Activated naive CD8-positive, alpha-beta T cell treated with anti-CD3 and anti-CD28 coated beads, Interleukin-2, amount 50 U/mL, for 24 hours (primary cell): Measurements from ENCODE around the gene SLC25A21.

Source experiments
- ATAC-seq: fragments of 150-1000 bp; cut with Tn5 transposase; one replicate; pipeline ENCODE4 v1.10.0; 2021
- DNase-seq: peaks from one replicate; pipeline ENCODE4 v3.0.0; 2021
- H3K27ac Mint-ChIP-seq: one replicate; pipeline ENCODE4 v1.8.0; 2021; ENCODE audit warnings: mild to moderate bottlenecking, mixed read lengths
- H3K27me3 Mint-ChIP-seq: one replicate; pipeline ENCODE4 v1.8.0; 2021; ENCODE audit warnings: mixed read lengths
- H3K36me3 Mint-ChIP-seq: one replicate; pipeline ENCODE4 v1.8.0; 2021; ENCODE audit warnings: low read depth, mixed read lengths
- H3K4me1 Mint-ChIP-seq: one replicate; pipeline ENCODE4 v1.8.0; 2021; ENCODE audit warnings: mixed read lengths
- H3K4me3 Mint-ChIP-seq: one replicate; pipeline ENCODE4 v1.8.0; 2021; ENCODE audit warnings: mild to moderate bottlenecking, moderate library complexity, mixed read lengths
- H3K9me3 Mint-ChIP-seq: one replicate; pipeline ENCODE4 v1.8.0; 2021; ENCODE audit warnings: mixed read lengths

The SLC25A21 gene

GRCh38 chr14:37142835-37143401, 29.5 kb downstream of the SLC25A21 start:
- no peak overlapping the region for H3K27ac Mint-ChIP-seq
- H3K9me3 Mint-ChIP-seq, result no peaks in the 10 kb centered on the region
- DNase-seq, result no peak

DNA sequence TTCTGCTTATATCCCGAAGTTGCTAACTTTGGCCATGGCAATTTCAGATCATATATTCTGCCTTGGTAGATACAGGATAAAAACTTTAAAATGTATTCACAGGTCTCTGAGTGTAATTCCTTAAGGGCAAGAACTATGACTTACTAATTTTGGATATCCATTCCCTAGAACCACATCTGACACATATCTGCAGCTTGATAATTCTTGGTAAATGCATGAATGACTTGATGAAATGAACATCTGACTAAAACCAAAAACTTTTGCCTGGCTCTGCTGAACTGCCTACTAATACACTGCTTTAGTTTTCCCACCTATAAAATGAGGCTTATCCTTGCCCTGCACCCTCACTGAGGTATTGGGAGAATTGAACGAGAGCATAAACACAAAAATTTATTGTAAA, 32.2 kb downstream of the SLC25A21 start:
- Mint-ChIP-seq H3K4me1 (no peaks in the 10 kb centered on the region), H3K27ac (no peak overlapping the region)

More at GRCh38 chr14:37142835-37143401, 29.5 kb downstream of the SLC25A21 start:
- Mint-ChIP-seq H3K4me3 (no peak overlapping the region), H3K27me3 (no peaks in the 10 kb centered on the region), H3K4me1 (no peaks in the 10 kb centered on the region), H3K36me3 (no peaks in the 10 kb centered on the region)
- no peak for ATAC-seq

DNA sequence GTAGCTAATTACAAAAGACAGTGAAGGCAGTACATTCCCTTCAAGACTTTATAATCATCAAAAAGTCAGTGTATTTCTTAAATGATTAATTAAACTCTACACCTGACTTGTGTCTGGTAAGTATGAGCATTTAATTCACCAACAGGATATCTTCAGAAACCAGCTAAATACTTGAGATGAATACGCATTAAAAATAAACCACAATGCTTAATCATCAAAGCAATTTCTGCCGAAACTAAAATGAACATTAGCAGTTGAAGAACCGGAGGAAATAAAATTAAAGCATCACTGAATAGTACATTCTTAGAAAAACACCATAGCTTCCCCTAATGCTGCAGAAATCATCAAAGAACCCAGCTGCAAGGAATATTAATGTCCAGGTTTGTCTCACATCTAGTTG, 32.7 kb downstream of the SLC25A21 start:
- H3K27me3 Mint-ChIP-seq, result no peaks in the 10 kb centered on the region
- DNase-seq, result no peak
- H3K4me3 Mint-ChIP-seq, result no peak overlapping the region
- no peak overlapping the region for H3K27ac Mint-ChIP-seq
- H3K4me1 Mint-ChIP-seq, result no peaks in the 10 kb centered on the region
- peaks cover 4% of the 10 kb centered on the region for H3K9me3 Mint-ChIP-seq
- ATAC-seq, result no peak
- no peaks in the 10 kb centered on the region for H3K36me3 Mint-ChIP-seq

More for the DNA sequence above, 32.2 kb downstream of the SLC25A21 start:
- ATAC-seq (no peak), DNase-seq (no peak)
- H3K36me3 Mint-ChIP-seq, result no peaks in the 10 kb centered on the region
- peaks cover 4% of the 10 kb centered on the region for H3K9me3 Mint-ChIP-seq
- no peaks in the 10 kb centered on the region for H3K27me3 Mint-ChIP-seq
- H3K4me3 Mint-ChIP-seq, result no peak overlapping the region

GRCh38 chr14:37138898-37139297, 33.5 kb downstream of the SLC25A21 start:
- no peak for DNase-seq
- ATAC-seq, result no peak
- Mint-ChIP-seq H3K27ac (no peak overlapping the region), H3K9me3 (peaks cover 4% of the 10 kb centered on the region), H3K36me3 (no peaks in the 10 kb centered on the region), H3K27me3 (no peaks in the 10 kb centered on the region), H3K4me1 (no peaks in the 10 kb centered on the region), H3K4me3 (no peak overlapping the region)

GRCh38 chr14:37133284-37133913, 39.0 kb downstream of the SLC25A21 start:
- Mint-ChIP-seq H3K9me3 (peaks cover 13% of the 10 kb centered on the region), H3K36me3 (no peaks in the 10 kb centered on the region), H3K27me3 (no peaks in the 10 kb centered on the region), H3K4me1 (no peaks in the 10 kb centered on the region), H3K4me3 (no peak overlapping the region), H3K27ac (no peak overlapping the region)
- ATAC-seq, result no peak
- no peak for DNase-seq

- no peak for ATAC-seq
- no peak for DNase-seq
- Mint-ChIP-seq H3K27ac (no peak overlapping the region), H3K4me1 (no peaks in the 10 kb centered on the region), H3K4me3 (no peak overlapping the region), H3K9me3 (peaks cover 9% of the 10 kb centered on the region), H3K27me3 (no peaks in the 10 kb centered on the region), H3K36me3 (no peaks in the 10 kb centered on the region)
Measured at GRCh38 chr14:37131205-37131604, 41.2 kb downstream of the SLC25A21 start.

DNA sequence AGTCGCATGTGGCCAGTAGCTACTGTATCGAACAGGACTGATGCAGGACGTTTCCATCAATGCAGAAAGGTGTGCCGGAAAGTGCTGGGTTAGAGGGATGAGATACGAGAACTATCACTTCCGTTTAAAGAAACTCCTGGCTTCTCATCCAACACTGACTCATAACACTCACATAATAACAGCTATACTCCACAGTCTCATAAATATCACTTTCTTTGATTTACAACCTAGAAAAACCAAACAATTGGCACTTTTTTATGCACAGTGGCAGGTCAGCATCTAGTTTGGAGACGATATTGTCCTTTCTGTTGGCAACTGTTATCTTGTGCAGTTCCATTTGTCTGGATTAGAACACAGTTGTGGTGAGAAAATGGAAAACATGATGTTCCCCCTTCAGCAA, 43.4 kb downstream of the SLC25A21 start:
- no peaks in the 10 kb centered on the region for H3K36me3 Mint-ChIP-seq
- ATAC-seq (no peak), DNase-seq (no peak)
- H3K4me1 Mint-ChIP-seq, result no peaks in the 10 kb centered on the region
- H3K27me3 Mint-ChIP-seq, result no peaks in the 10 kb centered on the region
- no peak overlapping the region for H3K27ac Mint-ChIP-seq
- peaks cover 9% of the 10 kb centered on the region for H3K9me3 Mint-ChIP-seq
- H3K4me3 Mint-ChIP-seq, result no peak overlapping the region

DNA sequence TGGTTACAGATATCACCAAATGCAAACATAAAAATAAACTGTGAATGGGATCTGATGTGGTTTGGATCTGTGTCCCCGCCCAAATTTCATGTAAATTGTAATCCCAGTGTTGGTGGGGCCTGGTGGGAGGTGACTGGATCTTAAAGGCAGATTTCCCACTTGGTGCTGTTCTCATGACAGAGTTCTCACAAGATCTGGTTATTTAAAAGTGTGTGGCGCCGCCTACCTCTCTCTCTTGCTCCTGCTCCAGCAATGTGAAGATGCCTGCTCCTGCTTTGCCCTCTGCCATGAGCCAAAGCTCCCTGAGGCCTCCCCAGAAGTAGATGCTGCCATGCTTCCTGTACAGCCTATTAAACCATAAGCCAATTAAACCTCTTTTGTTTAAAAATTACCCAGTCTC, 47.8 kb downstream of the SLC25A21 start:
- no peaks in the 10 kb centered on the region for H3K9me3 Mint-ChIP-seq
- no peaks in the 10 kb centered on the region for H3K4me1 Mint-ChIP-seq
- ATAC-seq, result no peak
- no peak for DNase-seq
- H3K4me3 Mint-ChIP-seq, result no peak overlapping the region
- no peak overlapping the region for H3K27ac Mint-ChIP-seq
- H3K27me3 Mint-ChIP-seq, result no peaks in the 10 kb centered on the region
- no peaks in the 10 kb centered on the region for H3K36me3 Mint-ChIP-seq

GRCh38 chr14:37122919-37123639, 49.3 kb downstream of the SLC25A21 start:
- ATAC-seq, result no peak

GRCh38 chr14:37122288-37122687, 50.1 kb downstream of the SLC25A21 start:
- Mint-ChIP-seq H3K36me3 (no peaks in the 10 kb centered on the region), H3K4me3 (no peak overlapping the region), H3K9me3 (peaks cover 7% of the 10 kb centered on the region), H3K4me1 (no peaks in the 10 kb centered on the region), H3K27ac (no peak overlapping the region), H3K27me3 (no peaks in the 10 kb centered on the region)
- ATAC-seq, result no peak
- no peak for DNase-seq

More at GRCh38 chr14:37122919-37123639, 49.3 kb downstream of the SLC25A21 start:
- H3K4me1 Mint-ChIP-seq, result no peaks in the 10 kb centered on the region
- no peak for DNase-seq
- no peaks in the 10 kb centered on the region for H3K27me3 Mint-ChIP-seq
- H3K27ac Mint-ChIP-seq, result no peak overlapping the region
- no peaks in the 10 kb centered on the region for H3K36me3 Mint-ChIP-seq
- H3K4me3 Mint-ChIP-seq, result no peak overlapping the region
- peaks cover 3% of the 10 kb centered on the region for H3K9me3 Mint-ChIP-seq

- H3K9me3 Mint-ChIP-seq, result peaks cover 7% of the 10 kb centered on the region
- no peak overlapping the region for H3K27ac Mint-ChIP-seq
- H3K27me3 Mint-ChIP-seq, result no peaks in the 10 kb centered on the region
- DNase-seq (no peak), ATAC-seq (no peak)
- no peaks in the 10 kb centered on the region for H3K36me3 Mint-ChIP-seq
- H3K4me3 Mint-ChIP-seq, result no peak overlapping the region
- no peaks in the 10 kb centered on the region for H3K4me1 Mint-ChIP-seq
Measured at GRCh38 chr14:37118673-37119366, 53.6 kb downstream of the SLC25A21 start.

DNA sequence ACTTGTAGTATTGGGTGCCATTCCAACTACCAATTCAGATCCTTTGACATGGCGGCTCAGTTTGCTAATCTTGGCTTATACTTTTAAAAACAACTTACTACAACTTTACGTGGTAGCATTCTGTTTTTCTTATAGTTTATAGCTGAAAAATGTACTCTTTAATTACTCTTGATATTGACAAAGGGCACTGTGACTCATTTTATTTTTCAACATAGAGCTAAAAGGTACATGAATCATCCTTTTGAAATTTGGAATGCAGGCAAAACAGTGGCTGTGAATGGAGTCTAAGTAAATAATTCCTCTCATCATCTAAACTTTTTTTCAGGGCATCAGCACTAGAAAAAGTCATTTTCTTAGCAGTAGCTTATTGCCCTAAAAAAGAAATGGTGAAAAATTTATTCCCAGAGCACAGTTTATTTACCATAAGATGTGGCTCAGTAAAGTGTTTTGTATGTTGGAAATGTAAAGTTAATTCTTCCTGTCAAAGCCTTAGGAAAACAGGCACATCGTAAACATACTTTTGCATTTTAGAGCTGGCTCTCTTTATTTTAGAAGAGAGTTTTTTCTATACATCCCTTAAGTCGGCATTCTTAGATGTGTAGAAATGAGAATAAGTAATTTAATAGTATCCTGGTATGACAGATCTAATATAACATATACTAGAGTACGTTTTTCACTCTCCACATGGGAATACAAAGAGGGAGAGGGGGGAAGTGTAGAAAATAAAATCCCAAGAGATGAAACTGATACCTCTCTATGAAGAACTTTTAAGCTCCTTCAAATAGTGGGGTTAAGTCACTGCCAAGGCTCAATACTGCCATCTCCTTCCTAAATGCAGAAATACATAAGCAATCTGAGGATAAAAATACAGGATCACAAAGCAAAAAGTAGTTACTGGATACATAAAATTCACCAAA, 55.2 kb downstream of the SLC25A21 start:
- H3K27ac Mint-ChIP-seq, result no peak overlapping the region
- H3K27me3 Mint-ChIP-seq, result no peaks in the 10 kb centered on the region
- no peaks in the 10 kb centered on the region for H3K4me1 Mint-ChIP-seq
- DNase-seq (no peak), ATAC-seq (no peak)
- H3K9me3 Mint-ChIP-seq, result peaks cover 7% of the 10 kb centered on the region
- no peaks in the 10 kb centered on the region for H3K36me3 Mint-ChIP-seq
- no peak overlapping the region for H3K4me3 Mint-ChIP-seq

DNA sequence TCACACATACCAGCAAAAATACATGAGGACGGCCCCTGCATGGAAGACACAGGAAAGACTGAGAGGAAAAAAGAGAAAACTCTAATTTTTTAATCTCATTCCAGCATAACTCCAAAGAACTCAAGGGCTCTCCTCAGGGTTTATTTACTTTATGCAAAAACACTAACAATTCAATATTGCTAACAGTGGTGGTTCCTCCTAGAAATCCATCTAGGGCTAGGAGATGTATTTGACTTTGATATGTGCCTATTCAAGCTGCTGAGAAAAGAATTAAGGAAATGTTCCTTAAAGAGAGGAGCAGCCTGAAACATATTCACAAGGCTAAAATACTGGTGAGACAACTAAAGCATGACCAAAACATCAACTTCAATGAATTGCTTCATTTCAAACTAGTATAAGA, 57.0 kb downstream of the SLC25A21 start:
- Mint-ChIP-seq H3K27ac (no peak overlapping the region), H3K27me3 (no peaks in the 10 kb centered on the region), H3K4me3 (no peak overlapping the region), H3K4me1 (no peaks in the 10 kb centered on the region), H3K9me3 (peaks cover 7% of the 10 kb centered on the region), H3K36me3 (no peaks in the 10 kb centered on the region)
- ATAC-seq, result no peak
- no peak for DNase-seq

- ATAC-seq, result no peak
- no peaks in the 10 kb centered on the region for H3K36me3 Mint-ChIP-seq
- no peak for DNase-seq
- no peaks in the 10 kb centered on the region for H3K4me1 Mint-ChIP-seq
- H3K27ac Mint-ChIP-seq, result no peak overlapping the region
- no peak overlapping the region for H3K4me3 Mint-ChIP-seq
- peaks cover 7% of the 10 kb centered on the region for H3K9me3 Mint-ChIP-seq
- no peaks in the 10 kb centered on the region for H3K27me3 Mint-ChIP-seq
Measured at GRCh38 chr14:37114559-37114958, 57.8 kb downstream of the SLC25A21 start.
